ENCODE data around the gene RCN1. TPM values are rescaled to one million over a fixed set of nuclear protein-coding genes. Genes with fewer than 3 reads are reported as not detected.

The RCN1 gene
- total and polyA plus RNA-seq, 2 of the 8 experiments (the other 6 are each of a cell fraction or from before 2014, with no cell fraction given) = 45.1 to 123 TPM

DNA sequence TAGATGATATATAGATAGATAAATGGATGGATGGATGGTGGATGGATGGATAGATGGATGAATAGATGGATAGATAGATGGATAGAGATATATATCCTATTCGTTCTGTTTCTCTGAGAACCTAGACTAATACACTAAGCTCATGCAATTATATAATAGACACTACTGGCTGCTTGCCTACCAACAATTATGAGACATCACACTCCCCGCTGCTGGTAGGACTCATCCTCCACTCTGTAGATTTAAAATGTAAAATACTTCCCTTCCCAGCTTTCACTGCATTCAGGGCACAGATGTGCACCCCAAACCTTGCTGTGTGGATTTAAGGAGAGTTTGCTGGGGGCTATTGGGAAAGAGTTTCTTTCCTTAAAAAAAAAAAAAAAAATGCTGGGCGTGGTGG, 28.3 kb upstream of the RCN1 start (continued):
- TF ChIP-seq, protein P1, sequence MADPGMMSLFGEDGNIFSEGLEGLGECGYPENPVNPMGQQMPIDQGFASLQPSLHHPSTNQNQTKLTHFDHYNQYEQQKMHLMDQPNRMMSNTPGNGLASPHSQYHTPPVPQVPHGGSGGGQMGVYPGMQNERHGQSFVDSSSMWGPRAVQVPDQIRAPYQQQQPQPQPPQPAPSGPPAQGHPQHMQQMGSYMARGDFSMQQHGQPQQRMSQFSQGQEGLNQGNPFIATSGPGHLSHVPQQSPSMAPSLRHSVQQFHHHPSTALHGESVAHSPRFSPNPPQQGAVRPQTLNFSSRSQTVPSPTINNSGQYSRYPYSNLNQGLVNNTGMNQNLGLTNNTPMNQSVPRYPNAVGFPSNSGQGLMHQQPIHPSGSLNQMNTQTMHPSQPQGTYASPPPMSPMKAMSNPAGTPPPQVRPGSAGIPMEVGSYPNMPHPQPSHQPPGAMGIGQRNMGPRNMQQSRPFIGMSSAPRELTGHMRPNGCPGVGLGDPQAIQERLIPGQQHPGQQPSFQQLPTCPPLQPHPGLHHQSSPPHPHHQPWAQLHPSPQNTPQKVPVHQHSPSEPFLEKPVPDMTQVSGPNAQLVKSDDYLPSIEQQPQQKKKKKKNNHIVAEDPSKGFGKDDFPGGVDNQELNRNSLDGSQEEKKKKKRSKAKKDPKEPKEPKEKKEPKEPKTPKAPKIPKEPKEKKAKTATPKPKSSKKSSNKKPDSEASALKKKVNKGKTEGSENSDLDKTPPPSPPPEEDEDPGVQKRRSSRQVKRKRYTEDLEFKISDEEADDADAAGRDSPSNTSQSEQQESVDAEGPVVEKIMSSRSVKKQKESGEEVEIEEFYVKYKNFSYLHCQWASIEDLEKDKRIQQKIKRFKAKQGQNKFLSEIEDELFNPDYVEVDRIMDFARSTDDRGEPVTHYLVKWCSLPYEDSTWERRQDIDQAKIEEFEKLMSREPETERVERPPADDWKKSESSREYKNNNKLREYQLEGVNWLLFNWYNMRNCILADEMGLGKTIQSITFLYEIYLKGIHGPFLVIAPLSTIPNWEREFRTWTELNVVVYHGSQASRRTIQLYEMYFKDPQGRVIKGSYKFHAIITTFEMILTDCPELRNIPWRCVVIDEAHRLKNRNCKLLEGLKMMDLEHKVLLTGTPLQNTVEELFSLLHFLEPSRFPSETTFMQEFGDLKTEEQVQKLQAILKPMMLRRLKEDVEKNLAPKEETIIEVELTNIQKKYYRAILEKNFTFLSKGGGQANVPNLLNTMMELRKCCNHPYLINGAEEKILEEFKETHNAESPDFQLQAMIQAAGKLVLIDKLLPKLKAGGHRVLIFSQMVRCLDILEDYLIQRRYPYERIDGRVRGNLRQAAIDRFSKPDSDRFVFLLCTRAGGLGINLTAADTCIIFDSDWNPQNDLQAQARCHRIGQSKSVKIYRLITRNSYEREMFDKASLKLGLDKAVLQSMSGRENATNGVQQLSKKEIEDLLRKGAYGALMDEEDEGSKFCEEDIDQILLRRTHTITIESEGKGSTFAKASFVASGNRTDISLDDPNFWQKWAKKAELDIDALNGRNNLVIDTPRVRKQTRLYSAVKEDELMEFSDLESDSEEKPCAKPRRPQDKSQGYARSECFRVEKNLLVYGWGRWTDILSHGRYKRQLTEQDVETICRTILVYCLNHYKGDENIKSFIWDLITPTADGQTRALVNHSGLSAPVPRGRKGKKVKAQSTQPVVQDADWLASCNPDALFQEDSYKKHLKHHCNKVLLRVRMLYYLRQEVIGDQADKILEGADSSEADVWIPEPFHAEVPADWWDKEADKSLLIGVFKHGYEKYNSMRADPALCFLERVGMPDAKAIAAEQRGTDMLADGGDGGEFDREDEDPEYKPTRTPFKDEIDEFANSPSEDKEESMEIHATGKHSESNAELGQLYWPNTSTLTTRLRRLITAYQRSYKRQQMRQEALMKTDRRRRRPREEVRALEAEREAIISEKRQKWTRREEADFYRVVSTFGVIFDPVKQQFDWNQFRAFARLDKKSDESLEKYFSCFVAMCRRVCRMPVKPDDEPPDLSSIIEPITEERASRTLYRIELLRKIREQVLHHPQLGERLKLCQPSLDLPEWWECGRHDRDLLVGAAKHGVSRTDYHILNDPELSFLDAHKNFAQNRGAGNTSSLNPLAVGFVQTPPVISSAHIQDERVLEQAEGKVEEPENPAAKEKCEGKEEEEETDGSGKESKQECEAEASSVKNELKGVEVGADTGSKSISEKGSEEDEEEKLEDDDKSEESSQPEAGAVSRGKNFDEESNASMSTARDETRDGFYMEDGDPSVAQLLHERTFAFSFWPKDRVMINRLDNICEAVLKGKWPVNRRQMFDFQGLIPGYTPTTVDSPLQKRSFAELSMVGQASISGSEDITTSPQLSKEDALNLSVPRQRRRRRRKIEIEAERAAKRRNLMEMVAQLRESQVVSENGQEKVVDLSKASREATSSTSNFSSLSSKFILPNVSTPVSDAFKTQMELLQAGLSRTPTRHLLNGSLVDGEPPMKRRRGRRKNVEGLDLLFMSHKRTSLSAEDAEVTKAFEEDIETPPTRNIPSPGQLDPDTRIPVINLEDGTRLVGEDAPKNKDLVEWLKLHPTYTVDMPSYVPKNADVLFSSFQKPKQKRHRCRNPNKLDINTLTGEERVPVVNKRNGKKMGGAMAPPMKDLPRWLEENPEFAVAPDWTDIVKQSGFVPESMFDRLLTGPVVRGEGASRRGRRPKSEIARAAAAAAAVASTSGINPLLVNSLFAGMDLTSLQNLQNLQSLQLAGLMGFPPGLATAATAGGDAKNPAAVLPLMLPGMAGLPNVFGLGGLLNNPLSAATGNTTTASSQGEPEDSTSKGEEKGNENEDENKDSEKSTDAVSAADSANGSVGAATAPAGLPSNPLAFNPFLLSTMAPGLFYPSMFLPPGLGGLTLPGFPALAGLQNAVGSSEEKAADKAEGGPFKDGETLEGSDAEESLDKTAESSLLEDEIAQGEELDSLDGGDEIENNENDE (IDR thresholded peaks at IDR 0.05; ENCODE audit: insufficient replicate concordance, low read length) = no peak
- TF ChIP-seq POU5F1 (IDR thresholded peaks at IDR 0.05; ENCODE audit: low read depth, low read length) (no peak), RBBP5 (IDR thresholded peaks at IDR 0.05; ENCODE audit: borderline replicate concordance, low read depth, low read length) (no peak), TCF12 (IDR thresholded peaks at IDR 0.05; ENCODE audit: low read depth, low read length) (no peak), CEBPB (IDR thresholded peaks at IDR 0.05; ENCODE audit: low read depth, low read length) (no peak), SIN3A (conservative IDR thresholded peaks at IDR 0.05 in 1 of 2, IDR thresholded peaks at IDR 0.05 in 1 of 2; ENCODE audit: low read depth in 1 of 2, low read length in 2 of 2) (no peak), SAP30 (IDR thresholded peaks at IDR 0.05; ENCODE audit: insufficient read depth, insufficient replicate concordance, low read length) (no peak), NANOG (IDR thresholded peaks at IDR 0.05; ENCODE audit: insufficient read depth, low read depth, low read length, poor library complexity, severe bottlenecking) (no peak), FOSL1 (IDR thresholded peaks at IDR 0.05; ENCODE audit: insufficient read depth, low read depth, low read length) (no peak), TEAD4 (IDR thresholded peaks at IDR 0.05; ENCODE audit: low read depth, low read length) (no peak), TBP (IDR thresholded peaks at IDR 0.05; ENCODE audit: low read depth, low read length) (no peak), TAF1 (IDR thresholded peaks at IDR 0.05; ENCODE audit: low read depth, low read length) (no peak)

Measured in H1 (cell line).